NCI-H524 (cell line): ENCODE results near the gene OR9K2.
"Not testable (repeated sequence)": the region's sequence is repeated elsewhere in the genome, so short reads cannot be mapped to it uniquely, and the experiment has no call there.

Experiments
- DNase-seq, 2 experiments: peaks; one replicate each; lab custom pipeline; 2025; lab: John Stamatoyannopoulos, UW

The OR9K2 gene, protein sequence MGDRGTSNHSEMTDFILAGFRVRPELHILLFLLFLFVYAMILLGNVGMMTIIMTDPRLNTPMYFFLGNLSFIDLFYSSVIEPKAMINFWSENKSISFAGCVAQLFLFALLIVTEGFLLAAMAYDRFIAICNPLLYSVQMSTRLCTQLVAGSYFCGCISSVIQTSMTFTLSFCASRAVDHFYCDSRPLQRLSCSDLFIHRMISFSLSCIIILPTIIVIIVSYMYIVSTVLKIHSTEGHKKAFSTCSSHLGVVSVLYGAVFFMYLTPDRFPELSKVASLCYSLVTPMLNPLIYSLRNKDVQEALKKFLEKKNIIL

GRCh38 chr12:55126106-55126505, at the start of gene OR9K2:
Gene OR9K2, plus strand, starts transcription at chr12:55126406. Its CDS starts 3,429 bp downstream, at chr12:55129835.
- DNase-seq, result no peak

- DNase-seq, result no peak
Observed at GRCh38 chr12:55092579-55092978, 33.6 kb upstream of the OR9K2 start.

DNA sequence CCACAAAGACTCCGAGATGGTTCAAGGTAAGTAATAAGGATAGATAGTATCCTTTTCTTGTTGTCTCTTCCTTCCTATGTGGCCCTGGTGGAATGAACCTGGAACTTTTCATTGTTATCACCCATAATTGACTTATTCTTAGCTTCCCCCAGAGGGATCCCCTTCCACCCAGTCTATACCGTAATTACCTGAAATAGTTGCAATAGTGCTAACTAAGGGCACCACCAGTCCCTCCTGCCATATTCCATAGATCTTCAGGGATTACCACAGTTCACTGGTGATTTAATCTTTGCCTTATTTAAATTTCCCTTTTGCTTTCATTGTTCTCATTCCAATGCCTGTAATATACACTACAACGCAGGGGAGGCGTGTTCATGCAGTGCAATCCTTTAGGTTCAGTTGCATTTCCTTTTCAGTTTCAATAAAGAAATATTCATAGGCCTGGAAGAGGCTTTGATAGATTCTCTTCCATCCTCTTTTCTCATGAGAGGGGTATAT, 13.8 kb upstream of the OR9K2 start:
- DNase-seq, result no peak

GRCh38 chr12:55116152-55116551, 10.1 kb upstream of the OR9K2 start:
- DNase-seq, result no peak

DNA sequence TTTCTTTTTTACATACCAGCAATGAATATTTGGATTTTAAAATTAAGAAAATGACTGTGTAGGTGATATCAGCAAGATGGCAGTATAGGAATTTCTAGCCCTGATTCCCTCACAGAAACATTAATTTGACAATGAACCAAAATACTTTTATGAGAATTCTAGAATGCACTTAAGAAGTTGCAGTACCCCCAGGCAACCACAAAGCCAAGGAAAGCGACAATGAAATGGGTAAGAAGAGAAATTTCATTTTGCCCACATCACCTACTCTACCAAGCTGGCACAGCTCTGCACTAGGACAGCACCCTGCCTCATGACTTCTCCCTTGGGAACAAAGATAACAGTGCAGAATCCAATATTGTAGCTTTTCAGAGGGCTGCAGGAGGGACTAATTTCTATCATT, 6.6 kb downstream of the OR9K2 start:
- DNase-seq, result no peak

- DNase-seq, result peak; percentile 40 to 60
Observed at GRCh38 chr12:55142669-55143565, 16.7 kb downstream of the OR9K2 start.

GRCh38 chr12:55143566-55143870, 17.3 kb downstream of the OR9K2 start:
- no peak for DNase-seq

DNA sequence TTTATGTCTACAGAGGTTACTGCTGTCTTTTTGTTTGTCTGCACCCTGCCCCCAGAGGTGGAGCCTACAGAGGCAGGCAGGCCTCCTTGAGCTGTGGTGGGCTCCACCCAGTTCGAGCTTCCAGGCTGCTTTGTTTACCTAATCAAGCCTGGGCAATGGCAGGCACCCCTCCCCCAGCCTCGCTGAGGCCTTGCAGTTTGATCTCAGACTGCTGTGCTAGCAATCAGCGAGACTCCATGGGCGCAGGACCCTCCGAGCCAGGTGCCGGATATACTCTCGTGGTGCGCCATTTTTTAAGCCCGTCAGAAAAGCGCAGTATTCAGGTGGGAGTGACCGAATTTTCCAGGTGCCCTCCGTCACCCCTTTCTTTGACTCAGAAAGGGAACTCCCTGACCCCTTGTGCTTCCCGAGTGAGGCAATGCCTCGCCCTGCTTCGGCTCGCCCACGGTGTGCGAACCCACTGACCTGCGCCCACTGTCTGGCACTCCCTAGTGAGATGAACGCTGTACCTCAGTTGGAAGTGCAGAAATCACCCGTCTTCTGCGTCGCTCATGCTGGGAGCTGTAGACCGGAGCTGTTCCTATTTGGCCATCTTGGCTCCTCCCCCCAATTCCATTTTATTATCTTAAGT, 40.9 kb downstream of the OR9K2 start:
- DNase-seq, result not testable (repeated sequence)

- DNase-seq, result no peak
Observed at GRCh38 chr12:55171445-55171844, 45.2 kb downstream of the OR9K2 start.

GRCh38 chr12:55171846-55172245, 45.6 kb downstream of the OR9K2 start:
- not testable (repeated sequence) for DNase-seq

GRCh38 chr12:55172686-55173085, 46.5 kb downstream of the OR9K2 start:
- no peak for DNase-seq

GRCh38 chr12:55173456-55173855, 47.2 kb downstream of the OR9K2 start:
- no peak for DNase-seq
